ENCODE data around the gene ICE2. TPM values are rescaled to one million over a fixed set of nuclear protein-coding genes. Genes with fewer than 3 reads are reported as not detected.

Gene ICE2
- total RNA-seq, 1 donor from 2014 or later, result 39.5 TPM

DNA sequence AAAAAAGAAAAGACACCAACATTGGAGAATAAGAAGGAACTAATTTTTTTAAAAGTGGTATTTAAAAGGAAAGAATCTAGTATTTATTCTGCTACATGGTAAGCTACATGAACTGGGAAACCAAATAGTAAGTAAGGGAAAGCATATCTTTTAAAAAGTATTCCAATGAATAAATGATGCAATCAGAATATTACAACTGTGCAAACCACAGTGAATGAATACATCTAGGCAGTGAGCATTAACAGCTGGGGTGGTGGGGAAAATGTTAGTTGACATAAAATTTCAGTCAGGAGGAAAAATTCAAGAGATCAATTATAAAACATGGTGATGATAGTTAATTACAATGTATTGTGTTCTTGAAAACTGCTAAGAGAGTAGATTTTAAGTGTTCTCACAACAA is 16.9 kb downstream of the ICE2 start:
- ATAC-seq (no peak), DNase-seq (no peak)
- intact Hi-C loops (cut with DNase I), result no loop called here
- H3K9me3 ChIP-seq, result no peaks in the 10 kb centered on the region
- TF ChIP-seq, protein P1, sequence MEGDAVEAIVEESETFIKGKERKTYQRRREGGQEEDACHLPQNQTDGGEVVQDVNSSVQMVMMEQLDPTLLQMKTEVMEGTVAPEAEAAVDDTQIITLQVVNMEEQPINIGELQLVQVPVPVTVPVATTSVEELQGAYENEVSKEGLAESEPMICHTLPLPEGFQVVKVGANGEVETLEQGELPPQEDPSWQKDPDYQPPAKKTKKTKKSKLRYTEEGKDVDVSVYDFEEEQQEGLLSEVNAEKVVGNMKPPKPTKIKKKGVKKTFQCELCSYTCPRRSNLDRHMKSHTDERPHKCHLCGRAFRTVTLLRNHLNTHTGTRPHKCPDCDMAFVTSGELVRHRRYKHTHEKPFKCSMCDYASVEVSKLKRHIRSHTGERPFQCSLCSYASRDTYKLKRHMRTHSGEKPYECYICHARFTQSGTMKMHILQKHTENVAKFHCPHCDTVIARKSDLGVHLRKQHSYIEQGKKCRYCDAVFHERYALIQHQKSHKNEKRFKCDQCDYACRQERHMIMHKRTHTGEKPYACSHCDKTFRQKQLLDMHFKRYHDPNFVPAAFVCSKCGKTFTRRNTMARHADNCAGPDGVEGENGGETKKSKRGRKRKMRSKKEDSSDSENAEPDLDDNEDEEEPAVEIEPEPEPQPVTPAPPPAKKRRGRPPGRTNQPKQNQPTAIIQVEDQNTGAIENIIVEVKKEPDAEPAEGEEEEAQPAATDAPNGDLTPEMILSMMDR (IDR thresholded peaks at IDR 0.05), result no peak
- peaks cover 45% of the 10 kb centered on the region for H3K36me3 ChIP-seq
- H3K27me3 ChIP-seq (ENCODE audit: low read depth), result no peaks in the 10 kb centered on the region
- no peak overlapping the region for H3K27ac ChIP-seq
- no peak overlapping the region for H3K4me3 ChIP-seq
- no peaks in the 10 kb centered on the region for H3K4me1 ChIP-seq

DNA sequence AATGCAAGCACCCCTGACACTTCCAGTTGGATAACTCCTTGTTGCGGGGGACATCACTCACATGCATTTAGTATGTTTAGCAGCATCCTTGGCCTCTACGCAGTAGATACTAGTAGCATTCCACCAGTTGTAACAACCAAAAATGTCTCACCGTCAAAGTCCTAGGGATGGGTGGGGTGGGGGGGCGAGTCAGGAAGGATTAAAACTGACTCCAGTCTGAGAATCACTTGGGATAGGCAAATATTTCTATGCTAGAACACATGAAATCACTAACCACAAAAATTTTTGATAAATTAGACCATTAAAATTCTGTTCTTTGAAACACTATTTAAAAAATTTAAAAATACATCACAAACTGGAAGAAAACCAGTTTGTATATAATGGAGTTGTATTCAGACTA is 18.0 kb downstream of the ICE2 start:
- Histone ChIP-seq H3K9me3 (no peaks in the 10 kb centered on the region), H3K36me3 (peaks cover 35% of the 10 kb centered on the region), H3K4me3 (no peak overlapping the region), H3K27ac (no peak overlapping the region), H3K4me1 (no peaks in the 10 kb centered on the region), H3K27me3 (ENCODE audit: low read depth) (no peaks in the 10 kb centered on the region)
- DNase-seq (no peak), ATAC-seq (no peak)
- intact Hi-C loops (cut with DNase I), result no loop called here
- TF ChIP-seq, protein P1 (IDR thresholded peaks at IDR 0.05), result no peak

DNA sequence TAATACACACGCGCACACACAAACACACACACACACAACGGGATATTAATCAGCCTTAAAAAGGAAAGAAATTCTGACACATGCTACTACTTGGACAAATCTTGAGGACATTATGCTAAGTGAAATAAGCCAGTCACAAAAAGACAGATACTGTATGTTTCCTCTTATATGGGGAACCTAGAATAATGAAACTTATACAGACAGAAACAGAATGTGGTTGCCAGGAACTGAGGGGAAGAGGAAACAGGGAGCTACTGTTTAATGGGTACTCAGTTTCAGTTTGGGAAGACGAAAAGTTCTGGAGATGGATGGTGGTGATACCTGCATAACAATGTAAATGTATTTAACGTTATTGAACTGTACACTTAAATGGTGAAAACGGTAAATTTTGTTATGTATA is 20.2 kb downstream of the ICE2 start:
- intact Hi-C loops (cut with DNase I), result no loop called here

GRCh38 chr15:60457985-60458384 is 21.0 kb downstream of the ICE2 start:
- H3K36me3 ChIP-seq, result peaks cover 43% of the 10 kb centered on the region
- intact Hi-C loops (cut with DNase I), result no loop called here

More for the DNA sequence above, 20.2 kb downstream of the ICE2 start:
- ATAC-seq, result no peak
- Histone ChIP-seq H3K27me3 (ENCODE audit: low read depth) (no peaks in the 10 kb centered on the region), H3K4me3 (no peak overlapping the region), H3K9me3 (no peaks in the 10 kb centered on the region), H3K27ac (no peak overlapping the region), H3K36me3 (peaks cover 45% of the 10 kb centered on the region), H3K4me1 (no peaks in the 10 kb centered on the region)
- TF ChIP-seq, protein P1 (IDR thresholded peaks at IDR 0.05), result no peak
- DNase-seq, result no peak

DNA sequence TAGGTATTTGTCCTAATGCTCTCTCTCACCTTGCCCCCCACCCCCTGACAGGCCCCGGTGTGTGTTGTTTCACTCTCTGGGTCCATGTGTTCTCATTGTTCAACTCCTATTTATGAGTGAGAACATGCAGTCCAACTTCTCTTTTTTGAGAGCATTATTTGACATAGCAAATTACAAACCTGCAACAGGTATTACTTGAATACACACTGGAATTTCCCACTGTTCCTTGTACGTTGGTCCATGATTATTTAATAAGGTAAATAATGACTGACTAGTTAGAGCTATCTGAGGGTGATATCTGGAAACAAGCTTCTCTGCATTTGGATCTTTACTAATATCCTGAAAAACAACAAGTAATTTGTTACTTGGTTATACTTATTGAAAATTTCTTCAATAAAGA is 24.1 kb downstream of the ICE2 start:
- no peaks in the 10 kb centered on the region for H3K27me3 ChIP-seq (ENCODE audit: low read depth)
- H3K4me3 ChIP-seq, result no peak overlapping the region
- TF ChIP-seq, protein P1 (IDR thresholded peaks at IDR 0.05), result no peak
- no peaks in the 10 kb centered on the region for H3K4me1 ChIP-seq
- no peaks in the 10 kb centered on the region for H3K9me3 ChIP-seq
- DNase-seq, result no peak
- peaks cover 61% of the 10 kb centered on the region for H3K36me3 ChIP-seq
- no peak overlapping the region for H3K27ac ChIP-seq
- no peak for ATAC-seq
- intact Hi-C loops (cut with DNase I), result no loop called here

More at GRCh38 chr15:60457985-60458384, 21.0 kb downstream of the ICE2 start:
- H3K27me3 ChIP-seq (ENCODE audit: low read depth), result no peaks in the 10 kb centered on the region
- no peak overlapping the region for H3K4me3 ChIP-seq
- no peak for DNase-seq
- no peak for ATAC-seq
- H3K9me3 ChIP-seq, result no peaks in the 10 kb centered on the region
- H3K4me1 ChIP-seq, result no peaks in the 10 kb centered on the region
- H3K27ac ChIP-seq, result no peak overlapping the region
- TF ChIP-seq, protein P1 (IDR thresholded peaks at IDR 0.05), result no peak
